OCI-LY7 (cell line): ENCODE results near the gene NARS2. TPM values are rescaled to one million over a fixed set of nuclear protein-coding genes. Genes with fewer than 3 reads are reported as not detected.

Source experiments
- BruUV-seq: library from RNA; stranded (reverse); fragments of 400-500 nt; replicated peaks from 2 replicates; lab custom pipeline; 2021; lab: Mats Ljungman, UMichigan
- CTCF ChIA-PET: fragments of 300-600 bp; sonication (Branson Sonifier 250); formaldehyde crosslinking; loops from one replicate; lab custom pipeline; 2022; ENCODE audit warnings: antibody characterized with exemption; ENCODE audit not compliant: unreplicated experiment; lab: Charles Lee
- POLR2A ChIA-PET: fragments of 300-600 bp; sonication (Branson Sonifier 250); formaldehyde crosslinking; loops from one replicate; lab custom pipeline; 2022; ENCODE audit warnings: antibody characterized with exemption; lab: Charles Lee
- DNase-seq: peaks from one replicate; pipeline ENCODE4 v3.0.0-alpha.2; 2015; ENCODE audit warnings: low spot score
- H2AFZ ChIP-seq: fragments of 200-600 bp; sonication (generic), shearing (Covaris generic); 2 replicates; pipeline ENCODE4 v1.6.1; 2014; ENCODE audit warnings: mild to moderate bottlenecking, antibody characterized with exemption, low read length, moderate library complexity
- H3K27ac ChIP-seq: fragments of 200-600 bp; sonication (generic); 2 replicates; pipeline ENCODE4 v1.5.1; 2014; ENCODE audit warnings: mixed run types, low read depth, mild to moderate bottlenecking, moderate library complexity, low read length, inconsistent platforms; ENCODE audit not compliant: poor library complexity, severe bottlenecking
- H3K36me3 ChIP-seq: fragments of 200-600 bp; sonication (generic); 2 replicates; pipeline ENCODE4 v1.6.1; 2014; ENCODE audit warnings: mild to moderate bottlenecking, antibody characterized with exemption, low read length, moderate library complexity, mixed read lengths; ENCODE audit not compliant: insufficient read depth
- H3K4me1 ChIP-seq: fragments of 200-600 bp; sonication (generic); 2 replicates; pipeline ENCODE4 v1.5.1; 2014; ENCODE audit warnings: mild to moderate bottlenecking, low read length; ENCODE audit not compliant: insufficient read depth, poor library complexity, severe bottlenecking
- H3K4me2 ChIP-seq: fragments of 200-600 bp; sonication (generic); 2 replicates; pipeline ENCODE4 v1.6.1; 2014; ENCODE audit warnings: mild to moderate bottlenecking, low read length
- H3K4me3 ChIP-seq: fragments of 200-600 bp; sonication (generic); 2 replicates; pipeline ENCODE4 v1.5.1; 2014; ENCODE audit warnings: mild to moderate bottlenecking, low read depth, low read length; ENCODE audit not compliant: poor library complexity, severe bottlenecking
- H3K79me2 ChIP-seq: fragments of 200-600 bp; sonication (generic); 2 replicates; pipeline ENCODE4 v1.6.1; 2016; ENCODE audit warnings: low read depth, mild to moderate bottlenecking, low read length, moderate library complexity, mixed read lengths; ENCODE audit not compliant: insufficient read depth
- H3K9me2 ChIP-seq: fragments of 200-600 bp; sonication (generic); 2 replicates; pipeline ENCODE4 v1.6.1; 2016; ENCODE audit warnings: mild to moderate bottlenecking, low read length, mixed read lengths; ENCODE audit not compliant: insufficient read depth
- H3K9me3 ChIP-seq: fragments of 200-600 bp; sonication (generic); 2 replicates; pipeline ENCODE4 v1.6.1; 2014; ENCODE audit warnings: mild to moderate bottlenecking, mixed run types, low read length, mixed read lengths
- H4K20me1 ChIP-seq: fragments of 200-600 bp; sonication (generic); 2 replicates; pipeline ENCODE4 v1.6.1; 2014; ENCODE audit warnings: mild to moderate bottlenecking, antibody characterized with exemption, low read length, moderate library complexity, mixed read lengths; ENCODE audit not compliant: insufficient read depth
- EZH2phosphoT487 ChIP-seq: fragments of 200-600 bp; sonication (generic); IDR thresholded peaks from 2 replicates; pipeline ENCODE4 v1.6.1; 2018; ENCODE audit warnings: low read depth, borderline replicate concordance, mild to moderate bottlenecking, mixed run types, antibody characterized with exemption, low read length, moderate library complexity, mixed read lengths
- intact Hi-C: fragments of 100-400 bp; cut with micrococcal nuclease; formaldehyde crosslinking; loops from one replicate; pipeline ENCODE4 v1.10.0; 2022; ENCODE audit not compliant: unreplicated experiment
- total RNA-seq, 2 experiments: library from RNA; depleted of rRNA in 1 of 2; stranded (reverse); fragments of >200 nt in 1 of 2; shearing (Covaris generic) in 1 of 2; gene quantifications; 2 replicates each; pipeline ENCODE4 v1.2.3, GENCODE V29; 2014 to 2022
- TF ChIP-seq, protein P1 (sequence below): fragments of 200-600 bp; sonication (generic); conservative IDR thresholded peaks from 2 replicates; pipeline ENCODE4 v1.5.1; 2014; ENCODE audit warnings: mild to moderate bottlenecking, antibody characterized with exemption, low read length, moderate library complexity, mixed read lengths

NARS2 gene
- total RNA-seq, 2 experiments from 2014 or later = 28.1 to 29.2 TPM

DNA sequence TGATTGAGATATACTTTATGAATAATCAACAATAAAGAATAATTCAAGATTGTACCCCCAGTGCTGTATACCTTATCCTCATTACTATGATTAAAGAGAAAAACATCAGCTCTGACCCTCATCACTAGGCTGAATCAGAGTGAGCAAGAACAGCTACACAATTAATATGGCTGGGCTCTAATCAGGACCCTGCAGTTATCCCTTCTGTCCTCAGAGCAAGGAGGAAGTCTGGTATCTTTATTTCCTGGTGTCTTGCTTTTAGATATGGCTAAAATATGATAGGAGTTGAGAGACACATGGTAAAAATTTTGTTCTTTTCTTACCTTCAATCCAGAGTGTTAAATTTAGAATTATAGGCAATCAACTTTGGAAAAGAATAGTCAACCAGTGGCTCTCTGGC is 128.5 kb downstream of the NARS2 start:
- intact Hi-C loops = no loop called here
- Histone ChIP-seq H3K9me2 (no peaks in the 10 kb centered on the region), H4K20me1 (no peaks in the 10 kb centered on the region), H3K27ac (no peak overlapping the region), H3K9me3 (no peaks in the 10 kb centered on the region), H3K4me2 (no peak overlapping the region), H2AFZ (no peak overlapping the region), H3K4me3 (no peak overlapping the region), H3K36me3 (peaks cover 19% of the 10 kb centered on the region), H3K79me2 (no peaks in the 10 kb centered on the region), H3K4me1 (no peaks in the 10 kb centered on the region)
- CTCF ChIA-PET = no interaction called here
- BruUV-seq = no TSS peak
- TF ChIP-seq, protein P1, sequence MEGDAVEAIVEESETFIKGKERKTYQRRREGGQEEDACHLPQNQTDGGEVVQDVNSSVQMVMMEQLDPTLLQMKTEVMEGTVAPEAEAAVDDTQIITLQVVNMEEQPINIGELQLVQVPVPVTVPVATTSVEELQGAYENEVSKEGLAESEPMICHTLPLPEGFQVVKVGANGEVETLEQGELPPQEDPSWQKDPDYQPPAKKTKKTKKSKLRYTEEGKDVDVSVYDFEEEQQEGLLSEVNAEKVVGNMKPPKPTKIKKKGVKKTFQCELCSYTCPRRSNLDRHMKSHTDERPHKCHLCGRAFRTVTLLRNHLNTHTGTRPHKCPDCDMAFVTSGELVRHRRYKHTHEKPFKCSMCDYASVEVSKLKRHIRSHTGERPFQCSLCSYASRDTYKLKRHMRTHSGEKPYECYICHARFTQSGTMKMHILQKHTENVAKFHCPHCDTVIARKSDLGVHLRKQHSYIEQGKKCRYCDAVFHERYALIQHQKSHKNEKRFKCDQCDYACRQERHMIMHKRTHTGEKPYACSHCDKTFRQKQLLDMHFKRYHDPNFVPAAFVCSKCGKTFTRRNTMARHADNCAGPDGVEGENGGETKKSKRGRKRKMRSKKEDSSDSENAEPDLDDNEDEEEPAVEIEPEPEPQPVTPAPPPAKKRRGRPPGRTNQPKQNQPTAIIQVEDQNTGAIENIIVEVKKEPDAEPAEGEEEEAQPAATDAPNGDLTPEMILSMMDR = no peak
- no peak for TF ChIP-seq EZH2phosphoT487
- POLR2A ChIA-PET = no interaction called here
- no peak for DNase-seq

DNA sequence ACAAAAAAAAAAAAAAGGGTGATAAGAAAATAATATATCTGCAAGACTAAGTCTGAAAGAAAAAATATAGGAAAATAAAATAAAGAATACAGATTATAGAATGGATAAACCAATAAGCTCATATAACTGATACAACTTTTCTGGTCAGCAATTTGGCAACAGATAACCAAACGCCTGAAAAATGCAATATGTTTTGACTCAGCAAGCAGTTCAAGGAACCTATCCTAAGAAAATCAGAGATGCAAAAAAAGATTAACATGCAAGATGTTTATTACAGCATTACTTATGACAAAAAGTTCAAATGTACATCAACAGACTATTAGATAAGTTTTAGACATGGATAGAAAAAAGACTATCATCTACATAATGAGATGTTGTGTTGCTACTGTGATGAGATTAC is 129.9 kb downstream of the NARS2 start:
- Histone ChIP-seq H3K4me1 (no peaks in the 10 kb centered on the region), H4K20me1 (no peaks in the 10 kb centered on the region), H3K27ac (no peak overlapping the region), H3K36me3 (peaks cover 23% of the 10 kb centered on the region), H3K79me2 (no peaks in the 10 kb centered on the region), H3K9me3 (no peaks in the 10 kb centered on the region), H3K9me2 (no peaks in the 10 kb centered on the region), H3K4me2 (no peak overlapping the region), H2AFZ (no peak overlapping the region), H3K4me3 (no peak overlapping the region)
- no peak for DNase-seq
- no TSS peak for BruUV-seq
- ChIA-PET CTCF (no interaction called here), POLR2A (no interaction called here)
- intact Hi-C loops = no loop called here
- TF ChIP-seq EZH2phosphoT487 = no peak
- TF ChIP-seq, protein P1 = no peak

DNA sequence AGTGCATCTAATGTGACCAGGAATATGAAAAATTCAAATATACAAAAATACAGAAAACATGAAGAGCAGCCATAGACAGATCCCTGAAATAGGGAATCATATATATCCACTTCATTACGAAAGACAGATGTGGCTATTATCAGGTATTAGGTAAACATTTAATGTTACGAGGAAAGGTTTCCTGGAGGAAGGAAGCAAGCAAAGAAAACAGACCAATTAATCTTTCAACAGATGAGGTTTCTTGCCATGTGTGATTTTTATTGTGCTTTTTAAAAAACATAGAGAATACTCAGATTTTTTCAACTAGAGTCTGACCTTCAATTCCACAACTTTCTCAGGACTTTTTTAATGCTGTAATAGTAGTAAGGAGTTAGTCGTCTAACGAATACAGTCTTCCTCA is 132.7 kb downstream of the NARS2 start:
- Histone ChIP-seq H3K9me2 (no peaks in the 10 kb centered on the region), H3K79me2 (no peaks in the 10 kb centered on the region), H3K9me3 (no peaks in the 10 kb centered on the region), H3K4me3 (no peak overlapping the region), H3K27ac (no peak overlapping the region), H4K20me1 (no peaks in the 10 kb centered on the region), H3K36me3 (peaks cover 29% of the 10 kb centered on the region), H2AFZ (no peak overlapping the region), H3K4me2 (no peak overlapping the region), H3K4me1 (peaks cover 18% of the 10 kb centered on the region)
- BruUV-seq = no TSS peak
- TF ChIP-seq, protein P1 = no peak
- no peak for TF ChIP-seq EZH2phosphoT487
- CTCF ChIA-PET = no interaction called here
- intact Hi-C loops = no loop called here
- DNase-seq = no peak
- POLR2A ChIA-PET = no interaction called here
